ENCODE measurements around the gene KRT38. TPM values are rescaled to one million over a fixed set of nuclear protein-coding genes. Genes with fewer than 3 reads are reported as not detected.
"Not testable (repeated sequence)": the region's sequence is repeated elsewhere in the genome, so short reads cannot be mapped to it uniquely, and the experiment has no call there.

The KRT38 gene
- total RNA-seq, 1 donor from 2014 or later = not detected

DNA sequence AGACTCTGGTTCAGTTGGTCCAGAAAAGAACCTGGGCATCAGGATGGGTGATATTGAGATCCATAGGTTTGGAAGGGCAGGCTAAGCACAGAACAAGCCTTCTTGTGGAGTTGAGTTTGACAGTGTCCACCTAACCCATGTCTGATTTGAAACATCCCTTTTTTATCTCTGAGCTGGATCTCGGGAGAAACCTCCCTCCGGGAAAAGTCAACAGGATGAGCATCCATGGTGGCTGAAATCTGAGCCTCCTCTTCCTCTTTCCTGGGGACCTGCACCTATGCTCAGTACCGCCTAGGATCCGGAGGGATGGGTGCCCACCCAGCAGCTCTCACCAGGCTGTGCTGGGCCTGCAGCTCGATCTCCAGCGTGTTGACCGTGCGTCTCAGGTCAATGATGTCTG is 23.0 kb upstream of the KRT38 start:
- FAIRE-seq = no peak
- no peak for DNase-seq (ENCODE audit: low spot score in 2 of 2)

DNA sequence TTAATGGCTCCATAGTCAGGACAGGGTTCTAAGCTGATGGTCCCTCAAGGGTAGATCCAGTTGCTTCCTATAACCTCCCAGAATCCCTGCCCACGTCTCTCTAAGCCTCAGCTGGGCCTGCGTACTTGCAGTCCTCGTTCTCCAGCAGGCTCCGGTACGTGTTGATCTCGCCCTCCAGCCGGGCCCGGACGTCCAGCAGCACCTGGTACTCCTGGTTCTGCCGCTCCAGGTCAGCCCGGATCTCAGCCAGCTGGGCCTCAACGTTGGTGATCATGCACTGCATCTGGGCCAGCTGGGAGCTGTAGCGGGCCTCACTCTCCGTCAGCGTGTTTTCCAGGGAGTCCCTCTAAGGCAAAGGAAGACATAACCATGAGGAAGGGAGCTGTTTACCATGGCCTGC is 21.9 kb upstream of the KRT38 start:
- DNase-seq (ENCODE audit: low spot score in 2 of 2) = no peak

DNA sequence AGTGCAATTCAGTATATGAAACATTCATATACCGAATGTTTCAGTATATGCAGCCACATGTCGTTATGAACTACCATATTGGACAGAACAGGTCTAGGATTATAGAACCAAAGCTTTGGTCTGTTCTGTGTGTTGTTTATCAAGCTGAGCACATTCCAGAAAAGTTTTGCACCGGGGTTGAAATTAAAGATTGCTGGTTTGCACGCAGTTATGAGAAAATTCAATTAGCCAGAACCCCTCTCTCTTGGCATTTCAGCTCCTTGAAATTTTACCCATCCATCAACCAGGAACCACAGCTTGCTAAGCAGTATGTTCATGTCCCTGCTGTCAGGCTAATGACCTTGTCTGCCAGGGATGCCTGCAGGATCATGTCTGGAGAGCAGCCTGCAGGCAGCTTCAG is 16.9 kb upstream of the KRT38 start:
- no peak for FAIRE-seq
- no peak for DNase-seq (ENCODE audit: low spot score in 2 of 2)

More for the DNA sequence above, 21.9 kb upstream of the KRT38 start:
- no peak for FAIRE-seq

DNA sequence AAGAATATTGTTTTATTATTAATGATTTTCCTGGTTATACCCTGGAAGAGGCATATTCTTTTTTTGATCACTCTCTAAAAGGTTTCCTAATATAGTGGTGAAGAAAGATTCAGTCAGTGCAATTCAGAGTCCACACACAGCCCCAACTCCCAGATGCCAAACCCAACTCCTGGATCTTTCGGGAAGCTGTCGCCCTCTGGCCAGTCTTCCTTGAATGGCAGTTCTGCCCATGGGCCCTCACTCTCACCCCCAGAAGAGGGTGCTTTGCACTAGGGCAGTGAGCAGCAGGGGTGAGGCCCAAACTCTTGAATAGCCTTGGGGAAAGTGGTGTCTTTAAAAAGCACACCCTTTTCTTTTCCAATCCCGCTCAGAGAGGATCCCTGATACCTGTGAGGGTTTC is 15.4 kb upstream of the KRT38 start:
- FAIRE-seq (no peak), DNase-seq (ENCODE audit: low spot score in 2 of 2) (no peak)

DNA sequence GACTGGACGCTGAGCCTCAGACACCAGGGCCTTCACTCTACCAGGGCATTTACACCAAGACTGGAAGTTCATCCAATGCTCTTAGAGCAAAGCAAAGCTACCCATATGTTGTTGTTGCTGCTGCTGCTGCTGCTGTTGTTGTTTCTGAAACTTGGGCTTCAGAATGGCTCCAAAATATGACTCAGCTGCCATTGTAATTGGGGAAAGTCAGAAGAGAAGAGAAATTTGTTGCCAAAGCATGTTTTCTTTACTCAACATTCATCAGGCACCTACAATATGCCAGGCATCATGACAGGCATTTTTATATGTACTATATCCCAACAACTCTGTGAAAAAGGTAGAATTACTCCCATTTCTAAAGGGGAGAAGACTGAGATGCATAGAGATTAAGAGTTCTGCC is 14.5 kb upstream of the KRT38 start:
- no peak for DNase-seq (ENCODE audit: low spot score in 2 of 2)
- no peak for FAIRE-seq

DNA sequence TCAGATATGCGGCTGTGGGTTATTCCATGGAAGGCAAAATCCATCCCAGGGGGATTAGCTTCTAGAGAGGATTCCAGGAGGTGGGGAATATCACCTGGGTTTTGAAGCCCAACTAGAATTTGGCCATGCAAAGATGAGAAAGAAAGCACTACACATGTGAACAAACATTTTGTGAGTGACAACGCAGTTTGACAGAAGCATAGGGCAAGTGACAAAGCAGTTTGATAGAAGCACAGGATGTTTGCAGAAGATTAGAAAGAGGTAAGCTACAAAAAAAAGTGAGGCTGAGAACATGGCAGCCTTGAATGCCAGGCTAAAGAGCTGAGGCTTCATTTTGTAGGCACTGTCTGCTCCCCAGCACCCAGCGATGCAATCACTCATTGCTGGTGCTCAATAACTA is 12.3 kb upstream of the KRT38 start:
- FAIRE-seq (no peak), DNase-seq (ENCODE audit: low spot score in 2 of 2) (no peak)

DNA sequence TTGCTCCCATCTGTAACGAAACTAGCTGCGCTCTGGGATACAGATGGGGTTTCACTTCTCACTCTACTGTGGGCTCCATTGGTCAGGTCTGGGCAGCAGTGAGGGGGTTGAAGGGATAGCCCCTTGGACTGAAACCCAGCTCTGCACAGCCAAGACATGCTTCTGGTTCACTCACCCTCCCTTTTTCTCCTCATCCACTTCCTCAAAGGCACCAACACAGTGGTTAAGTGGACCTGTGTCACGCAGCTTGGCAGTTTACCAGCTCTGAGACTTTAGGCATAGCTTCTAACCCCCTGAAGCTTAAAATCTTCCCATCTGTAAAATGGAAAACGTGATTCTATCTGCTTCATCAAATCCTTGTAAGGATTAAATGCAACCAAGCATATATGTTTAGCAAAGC is 11.5 kb upstream of the KRT38 start:
- DNase-seq (ENCODE audit: low spot score in 2 of 2) = no peak
- no peak for FAIRE-seq

DNA sequence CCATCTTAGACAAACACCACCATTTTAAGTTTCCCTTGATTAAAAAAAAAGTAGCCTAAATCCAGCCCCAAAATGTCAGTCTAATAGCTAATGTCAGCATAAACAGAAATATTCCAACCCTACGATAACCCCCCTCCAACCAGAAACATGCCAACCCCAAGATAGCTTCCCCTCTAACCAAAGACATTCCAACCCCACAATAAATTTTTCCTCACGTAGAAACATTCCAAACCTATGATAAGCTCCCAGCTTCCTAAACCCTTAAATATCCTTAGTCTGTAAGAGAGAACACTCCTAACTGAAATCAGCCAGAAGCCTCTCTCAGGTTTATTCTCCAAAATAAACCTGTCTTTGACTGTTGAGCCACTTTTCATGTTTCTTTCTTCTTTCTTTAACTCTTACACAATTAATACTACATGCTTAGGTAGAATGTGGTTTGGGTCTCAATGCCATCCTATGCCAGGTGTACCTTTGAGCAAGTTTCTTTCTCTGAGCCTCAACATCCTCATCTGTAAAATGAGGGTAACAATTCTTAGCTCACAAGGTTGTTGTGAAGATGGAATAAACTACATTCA is 10.5 kb upstream of the KRT38 start:
- no peak for DNase-seq (ENCODE audit: low spot score in 2 of 2)
- no peak for FAIRE-seq

DNA sequence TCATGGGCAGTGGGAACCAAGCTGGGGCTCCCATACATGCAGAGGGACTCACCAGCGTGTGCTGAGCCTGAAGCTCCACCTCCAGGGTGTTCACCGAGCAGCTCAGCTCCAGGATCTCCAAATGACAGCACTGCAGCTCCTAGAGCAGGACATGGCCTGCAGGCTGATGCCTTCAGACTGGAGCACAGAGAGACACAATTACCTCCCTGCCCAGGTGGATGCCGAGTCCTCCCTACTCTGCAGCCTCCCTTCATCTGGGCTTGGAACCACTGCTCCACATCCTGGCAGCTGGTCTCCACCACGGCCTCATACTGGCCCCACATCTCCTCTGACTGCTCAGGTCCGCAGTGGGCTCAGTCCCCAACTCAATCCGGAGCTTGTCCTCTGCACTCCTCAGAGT is 8.2 kb upstream of the KRT38 start:
- FAIRE-seq = no peak

DNA sequence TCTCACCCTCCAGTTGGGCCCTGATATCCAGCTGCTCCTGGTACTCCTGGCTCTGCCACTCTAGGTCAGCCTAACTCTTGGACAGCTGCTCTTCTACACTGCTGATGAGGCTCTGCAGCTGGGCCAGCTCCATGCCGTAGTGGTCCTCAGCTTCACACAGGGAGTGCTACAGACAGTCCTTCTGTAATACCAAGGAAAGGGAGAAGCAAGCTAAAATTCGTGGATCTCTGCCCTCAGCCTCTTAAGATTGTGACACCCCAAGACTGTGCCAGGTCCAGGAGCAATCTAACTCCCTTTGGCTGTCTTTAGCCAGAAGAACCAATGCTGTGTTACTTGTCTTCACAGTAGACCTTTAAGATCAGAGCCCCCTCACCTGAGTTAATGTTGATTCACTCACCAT is 7.7 kb upstream of the KRT38 start:
- FAIRE-seq (no peak), DNase-seq (ENCODE audit: low spot score in 2 of 2) (no peak)

More for the DNA sequence above, 8.2 kb upstream of the KRT38 start:
- no peak for DNase-seq (ENCODE audit: low spot score in 2 of 2)

DNA sequence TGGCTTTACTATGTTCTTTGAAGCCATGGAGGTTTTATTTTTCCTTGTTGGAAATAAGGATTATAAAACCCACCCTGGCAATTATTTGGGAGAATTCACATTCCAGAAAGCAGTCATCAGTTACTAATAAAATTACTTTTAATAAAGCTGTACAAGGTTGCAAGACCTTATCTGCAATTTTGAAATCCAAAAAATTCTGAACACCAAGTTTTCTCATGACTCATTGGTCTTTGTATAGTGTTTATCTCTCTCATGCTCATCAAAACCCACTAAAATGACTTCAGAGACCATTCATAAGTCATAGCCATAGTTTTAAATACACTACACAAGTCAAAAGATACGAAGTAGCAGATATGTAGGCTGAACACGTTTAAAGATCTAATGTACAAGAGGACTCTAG is 6.0 kb upstream of the KRT38 start:
- DNase-seq (ENCODE audit: low spot score in 2 of 2) (no peak), FAIRE-seq (no peak)

DNA sequence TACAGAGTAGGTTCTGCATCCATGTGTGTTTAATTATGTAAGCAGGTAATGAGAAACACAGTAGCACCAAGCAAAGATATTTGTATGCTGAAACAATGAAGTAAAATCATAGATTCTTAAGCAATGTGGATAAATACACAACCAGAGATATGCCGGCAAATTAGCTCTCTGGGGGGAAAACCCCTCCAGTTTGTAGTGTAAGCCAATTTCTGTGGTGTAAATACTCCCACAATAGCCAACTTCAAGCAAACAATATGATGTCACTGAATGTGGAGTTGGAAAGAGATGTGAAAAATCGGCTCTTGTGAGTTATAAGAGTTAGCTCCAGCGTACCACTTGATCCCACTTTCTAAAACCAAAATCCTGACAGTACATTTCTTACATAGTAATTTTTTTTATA is 3.9 kb upstream of the KRT38 start:
- FAIRE-seq (no peak), DNase-seq (ENCODE audit: low spot score in 2 of 2) (no peak)

DNA sequence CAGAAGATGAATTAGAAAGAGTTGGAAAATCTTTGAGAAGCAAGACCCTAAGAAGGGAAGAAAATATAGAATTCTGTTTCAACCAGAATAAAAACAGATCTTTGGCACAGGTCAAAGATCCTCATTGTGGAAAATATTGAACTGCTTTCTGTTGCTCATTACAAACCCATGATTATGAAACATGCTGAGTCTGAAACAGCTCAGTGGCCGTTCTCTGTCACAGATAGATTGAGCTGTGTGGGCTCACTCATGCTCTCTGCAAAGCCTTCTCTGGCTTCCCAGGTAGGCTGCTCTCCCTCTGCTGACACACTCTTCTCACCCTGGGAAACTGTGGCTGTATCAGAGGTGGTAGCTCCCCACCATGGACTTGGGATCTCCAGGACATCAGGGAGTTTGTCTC is 3.4 kb upstream of the KRT38 start:
- FAIRE-seq = no peak

DNA sequence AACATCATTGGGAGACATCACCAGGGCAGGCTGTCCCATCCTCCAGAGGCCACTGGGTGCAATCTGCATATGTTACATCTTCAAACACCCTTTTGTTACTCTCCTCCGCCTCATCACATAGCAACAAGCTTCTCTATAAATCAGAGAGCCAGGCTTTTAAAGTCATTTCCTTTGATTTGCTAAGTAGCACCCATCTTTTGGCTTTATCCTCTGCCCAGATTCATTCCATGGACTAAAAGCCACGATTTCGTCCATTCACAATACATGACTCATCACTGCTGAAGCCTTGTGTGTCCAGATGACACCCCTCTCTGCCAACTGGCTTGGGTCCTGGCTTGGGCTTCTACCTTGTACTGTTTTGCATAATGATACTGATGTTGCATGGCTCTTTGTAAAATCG is 2.0 kb upstream of the KRT38 start:
- DNase-seq (ENCODE audit: low spot score in 2 of 2) (no peak), FAIRE-seq (no peak)

More for the DNA sequence above, 3.4 kb upstream of the KRT38 start:
- no peak for DNase-seq (ENCODE audit: low spot score in 2 of 2)

DNA sequence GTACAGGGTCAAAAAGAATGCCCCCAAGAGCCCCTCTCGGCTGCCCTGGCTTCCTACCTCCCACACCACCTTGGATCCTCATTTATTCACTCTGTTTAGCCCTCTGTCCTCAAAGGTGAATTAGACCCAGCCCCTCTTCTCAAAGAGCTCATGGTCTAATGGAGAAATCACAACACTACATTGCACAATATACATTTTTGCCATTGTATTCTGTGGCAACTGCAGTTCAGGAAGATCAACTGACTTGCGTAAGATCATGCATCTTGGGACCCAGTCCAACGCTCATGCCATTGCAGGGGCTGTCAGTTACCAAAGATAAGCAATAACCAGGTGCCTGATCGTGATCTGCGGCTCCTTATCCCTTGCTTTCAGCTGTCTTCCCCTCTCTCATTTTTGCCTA is 1.4 kb downstream of the KRT38 start:
- DNase-seq (ENCODE audit: low spot score in 2 of 2) = no peak
- FAIRE-seq = no peak

DNA sequence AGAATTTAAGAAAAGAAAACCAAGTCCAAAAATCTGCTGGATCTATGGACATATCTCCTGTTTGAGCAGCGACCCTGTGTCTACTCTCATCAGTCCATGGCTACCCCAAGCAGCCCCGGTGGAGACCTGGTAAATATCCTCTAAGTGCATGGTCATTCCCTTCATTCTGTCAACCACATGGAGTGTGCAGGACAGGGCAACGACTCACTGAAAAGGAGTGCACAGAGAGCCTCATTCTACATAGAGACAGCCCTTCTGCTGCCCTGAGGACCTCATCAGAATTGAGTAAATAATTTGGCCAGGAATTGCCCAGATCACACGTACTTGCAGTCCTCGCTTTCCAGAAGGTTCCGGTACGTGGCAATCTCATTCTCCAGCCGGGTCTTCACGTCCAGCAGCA is 3.0 kb downstream of the KRT38 start:
- DNase-seq (ENCODE audit: low spot score in 2 of 2) (no peak), FAIRE-seq (no peak)

DNA sequence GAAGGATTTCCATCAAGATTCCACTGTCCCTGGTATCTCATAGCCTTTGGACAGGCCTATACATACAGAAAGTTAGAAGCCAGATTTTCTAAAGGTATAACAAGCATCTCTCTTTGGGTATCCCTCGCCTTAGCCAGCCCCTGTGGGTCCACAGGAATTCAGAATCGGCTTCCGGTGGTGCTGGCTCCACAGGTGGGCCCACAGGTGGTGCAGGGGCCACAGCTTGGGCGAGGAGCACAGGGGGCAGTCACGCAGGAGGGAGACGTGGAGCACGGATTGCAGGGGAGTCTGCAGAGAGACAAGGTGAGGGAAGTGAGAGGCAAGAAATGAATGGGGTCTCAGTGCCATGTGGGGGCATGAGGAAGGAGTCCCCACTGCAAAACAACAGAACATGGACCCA is 3.5 kb downstream of the KRT38 start:
- no peak for FAIRE-seq

DNA sequence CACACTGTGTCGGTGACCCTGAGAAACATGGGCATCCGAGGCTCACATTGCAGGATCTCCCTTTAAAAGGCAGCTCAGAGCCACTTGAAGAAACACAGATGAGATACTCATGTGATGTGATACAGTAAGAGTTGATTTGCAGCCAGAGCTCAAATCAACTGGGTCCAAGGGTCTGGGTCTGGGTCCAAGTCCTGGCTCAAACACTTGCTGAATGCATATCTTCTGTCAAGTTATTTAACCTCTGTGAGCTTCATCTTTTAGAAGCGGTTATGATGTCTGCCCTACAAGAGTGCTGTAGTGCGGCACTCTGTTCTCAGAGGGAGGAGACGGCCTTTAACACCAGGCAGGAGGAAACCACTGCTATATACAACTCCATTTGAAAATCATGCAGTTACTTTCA is 6.4 kb downstream of the KRT38 start:
- no peak for FAIRE-seq
- no peak for DNase-seq (ENCODE audit: low spot score in 2 of 2)

More for the DNA sequence above, 3.5 kb downstream of the KRT38 start:
- no peak for DNase-seq (ENCODE audit: low spot score in 2 of 2)

DNA sequence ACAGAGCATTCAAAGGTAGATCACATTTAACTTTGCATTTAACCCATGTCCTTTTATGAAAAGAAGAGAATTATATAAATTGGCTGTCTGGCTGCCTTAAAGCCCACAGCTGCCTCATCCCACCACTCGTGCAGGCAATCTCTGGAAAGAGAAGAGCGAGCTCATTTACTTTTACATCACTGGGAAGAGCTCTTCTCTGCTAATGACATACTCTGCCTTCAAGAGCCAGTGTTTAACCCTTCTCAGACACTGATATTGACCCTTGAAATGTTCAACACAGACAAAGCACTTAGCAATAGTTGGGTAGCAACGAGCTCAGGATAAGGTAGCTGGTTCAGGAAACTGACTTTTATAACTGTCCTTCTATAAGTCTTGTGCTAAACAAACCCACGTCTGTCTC is 6.8 kb downstream of the KRT38 start:
- DNase-seq (ENCODE audit: low spot score in 2 of 2) (no peak), FAIRE-seq (no peak)

DNA sequence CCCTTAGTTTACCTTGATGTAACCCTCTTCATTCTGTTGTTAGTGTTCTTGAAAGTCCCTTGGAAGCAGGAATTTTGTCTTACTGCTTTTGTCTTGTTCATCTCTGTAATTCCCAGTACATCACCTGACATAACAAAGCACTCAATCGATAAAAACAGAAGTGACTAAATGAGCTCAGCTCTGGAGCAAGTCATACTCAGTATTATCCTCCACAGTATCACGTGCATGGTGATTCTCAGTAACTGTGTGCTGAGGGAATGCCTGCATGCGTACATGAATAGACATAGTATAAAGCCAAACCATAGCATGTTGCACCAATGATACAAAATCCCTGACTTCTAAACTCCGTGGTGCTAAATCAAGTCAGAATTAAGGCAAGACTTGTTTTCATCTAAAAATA is 7.2 kb downstream of the KRT38 start:
- FAIRE-seq = no peak
- no peak for DNase-seq (ENCODE audit: low spot score in 2 of 2)

DNA sequence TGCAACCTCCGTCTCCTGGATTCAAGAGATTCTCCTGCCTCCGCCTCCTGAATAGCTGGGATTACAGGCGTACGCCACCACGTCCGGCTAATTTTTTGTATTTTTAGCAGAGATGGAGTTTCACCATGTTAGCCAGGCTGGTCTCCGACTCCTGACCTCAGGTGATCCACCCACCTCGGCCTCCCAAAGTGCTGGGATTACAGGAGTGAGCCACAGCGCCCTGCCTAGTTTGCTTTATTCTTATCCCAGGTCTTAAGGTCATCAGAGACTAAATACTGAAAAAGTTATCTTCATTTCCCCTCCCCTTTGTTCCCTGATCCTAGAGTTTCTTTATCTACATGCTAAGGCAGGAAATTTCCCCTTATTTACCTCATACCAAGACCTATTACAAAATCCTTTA is 10.4 kb downstream of the KRT38 start:
- not testable (repeated sequence) for DNase-seq (ENCODE audit: low spot score in 2 of 2); FAIRE-seq

DNA sequence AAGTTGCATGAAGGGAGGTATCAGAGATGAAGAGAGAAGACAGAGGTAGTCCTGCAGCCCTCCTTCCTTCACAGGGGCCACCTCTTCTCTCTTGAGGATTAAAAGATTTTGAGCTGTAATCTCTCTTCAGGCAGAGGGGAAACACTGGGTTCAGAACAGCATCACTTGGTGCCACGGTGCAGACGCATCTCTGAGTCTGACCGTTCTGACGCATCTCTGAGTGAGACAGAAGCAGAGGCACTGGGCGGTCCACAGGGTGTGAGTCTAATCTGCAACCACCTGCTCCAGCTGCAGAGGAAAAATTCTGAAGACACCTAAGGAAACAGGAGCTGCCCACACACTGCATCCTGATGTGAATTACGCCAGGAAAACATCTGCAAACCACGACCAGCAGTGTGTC is 11.1 kb downstream of the KRT38 start:
- no peak for FAIRE-seq

DNA sequence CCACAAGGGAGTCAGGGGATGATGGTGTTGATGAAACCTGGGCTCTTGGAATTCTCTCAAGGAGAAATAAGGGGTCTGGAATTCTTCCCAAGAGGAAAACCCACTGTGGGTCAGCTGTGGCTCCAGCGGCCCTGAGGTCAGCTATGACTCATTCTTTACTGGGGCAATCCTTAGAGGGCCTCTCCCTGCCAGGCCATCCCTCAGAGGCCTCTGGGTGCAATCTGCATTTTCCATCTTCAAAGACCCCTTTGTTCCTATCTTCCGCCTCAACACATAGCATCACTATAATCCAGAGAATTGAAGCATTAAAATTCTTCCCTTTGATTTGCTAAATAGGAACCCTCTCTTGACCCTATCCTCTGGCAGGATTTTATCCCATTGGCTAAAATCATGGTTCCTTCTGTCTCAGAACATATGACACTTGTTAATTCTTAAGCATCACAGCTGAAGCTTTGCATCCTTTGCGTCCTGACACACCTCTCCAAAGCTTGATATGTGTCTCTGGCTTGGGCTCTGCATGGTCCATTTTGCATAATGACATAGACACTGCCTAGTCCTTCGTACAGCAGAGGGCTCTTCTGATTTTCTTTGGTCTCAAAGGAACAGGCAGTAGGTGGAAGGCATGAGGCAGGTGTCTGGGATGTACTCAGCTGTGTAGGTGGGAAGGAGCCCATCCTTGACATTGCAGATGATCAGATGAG is 12.0 kb downstream of the KRT38 start:
- DNase-seq (ENCODE audit: low spot score in 2 of 2) (no peak), FAIRE-seq (no peak)

More for the DNA sequence above, 11.1 kb downstream of the KRT38 start:
- no peak for DNase-seq (ENCODE audit: low spot score in 2 of 2)
